H1 (cell line): ENCODE measurements around the gene GRIK4. TPM values are rescaled to one million over a fixed set of nuclear protein-coding genes. Genes with fewer than 3 reads are reported as not detected.

Experiments used
- CTCF ChIA-PET: fragments of 300-600 bp; sonication (Branson Sonifier 250); formaldehyde crosslinking; loops from one replicate; lab custom pipeline; 2021; ENCODE audit not compliant: partially characterized antibody; lab: Charles Lee
- POLR2A ChIA-PET: fragments of 300-600 bp; sonication (Branson Sonifier 250); formaldehyde crosslinking; loops from one replicate; lab custom pipeline; 2021; ENCODE audit warnings: inconsistent platforms; ENCODE audit not compliant: partially characterized antibody; lab: Charles Lee
- DNase-seq, 2 experiments: peaks; one replicate each; pipeline versions ENCODE4 v3.0.0 to v3.0.0-alpha.2; 2010 to 2022; ENCODE audit warnings: low spot score in 2 of 2, low read depth in 1 of 2, mixed read lengths in 1 of 2
- FAIRE-seq: peaks from 2 replicates; lab custom pipeline; 2011; peaks lifted over from hg19 to GRCh38; lab: Jason Lieb, UNC
- H2AFZ ChIP-seq: 2 replicates; pipeline ENCODE4 v1.8.1; 2012; ENCODE audit warnings: low read length, inconsistent platforms
- H2AK5ac ChIP-seq: 2 replicates; pipeline ENCODE4 v1.6.1; 2013; ENCODE audit warnings: low read depth, low read length
- H2BK120ac ChIP-seq: replicated peaks from 2 replicates; pipeline ENCODE3; 2013; ENCODE audit warnings: low read depth, low read length, inconsistent platforms
- H2BK12ac ChIP-seq: 2 replicates; pipeline ENCODE4 v1.6.1; 2013; ENCODE audit warnings: low read depth, low read length
- H2BK15ac ChIP-seq: 2 replicates; pipeline ENCODE4 v1.6.1; 2013; ENCODE audit warnings: low read length
- H2BK20ac ChIP-seq: 2 replicates; pipeline ENCODE4 v1.6.1; 2013; ENCODE audit warnings: low read length
- H2BK5ac ChIP-seq: 2 replicates; pipeline ENCODE4 v1.6.1; 2013; ENCODE audit warnings: low read depth, low read length
- H3K14ac ChIP-seq: 2 replicates; pipeline ENCODE4 v1.6.1; 2013; ENCODE audit warnings: inconsistent platforms; ENCODE audit not compliant: insufficient read length
- H3K18ac ChIP-seq: 2 replicates; pipeline ENCODE4 v1.6.1; 2013; ENCODE audit warnings: low read length; ENCODE audit errors: extremely low read depth
- H3K23ac ChIP-seq: 2 replicates; pipeline ENCODE4 v1.6.1; 2013; ENCODE audit warnings: inconsistent platforms; ENCODE audit not compliant: insufficient read length
- H3K23me2 ChIP-seq: 2 replicates; pipeline ENCODE4 v1.6.1; 2013; ENCODE audit warnings: low read depth, low read length
- H3K27ac ChIP-seq: 2 replicates; pipeline ENCODE4 v1.6.1; 2011; ENCODE audit warnings: low read depth, low read length, inconsistent platforms
- H3K27me3 ChIP-seq, 4 experiments: replicated peaks in 1 of 4; 1 replicate in 1 of 4; 2 replicates in 3 of 4; pipeline versions ENCODE4 v1.6.1 to v1.8.1; 2011 to 2013; ENCODE audit warnings: low read length in 3 of 4, mild to moderate bottlenecking in 3 of 4, inconsistent platforms in 2 of 4, mixed read lengths in 2 of 4, moderate library complexity in 1 of 4; ENCODE audit not compliant: control insufficient read depth in 3 of 4, insufficient read depth in 3 of 4; ENCODE audit errors: extremely low read depth in 1 of 4
- H3K36me3 ChIP-seq, 4 experiments: 2 replicates each; pipeline versions ENCODE4 v1.6.1 to v1.8.1; 2011 to 2013; ENCODE audit warnings: mild to moderate bottlenecking in 4 of 4, low read length in 3 of 4, moderate library complexity in 2 of 4, control low read depth in 1 of 4, inconsistent platforms in 1 of 4; ENCODE audit not compliant: insufficient read depth in 4 of 4, control insufficient read depth in 2 of 4
- H3K4ac ChIP-seq: replicated peaks from 2 replicates; pipeline ENCODE3; 2013; ENCODE audit warnings: low read length, low read depth, mixed read lengths, inconsistent platforms; ENCODE audit not compliant: insufficient read length
- H3K4me1 ChIP-seq, 4 experiments: replicated peaks in 1 of 4; 1 replicate in 1 of 4; 2 replicates in 3 of 4; pipeline versions ENCODE4 v1.6.1 to v1.8.1; 2011 to 2013; ENCODE audit warnings: low read length in 3 of 4, inconsistent platforms in 2 of 4, mixed read lengths in 1 of 4; ENCODE audit not compliant: insufficient read depth in 4 of 4, control insufficient read depth in 3 of 4
- H3K4me2 ChIP-seq, 2 experiments: 2 replicates each; pipeline versions ENCODE4 v1.6.1 to v1.8.1; 2011 to 2013; ENCODE audit warnings: low read depth in 2 of 2, low read length in 2 of 2, control low read depth in 1 of 2, inconsistent platforms in 1 of 2, mild to moderate bottlenecking in 1 of 2; ENCODE audit not compliant: insufficient read depth in 1 of 2
- H3K4me3 ChIP-seq, 4 experiments: fragments of 200-600, 300-600 bp in 1 of 4; sonication (generic), shearing (Covaris generic), sonication (Bioruptor Twin) in 1 of 4; 2 replicates each; pipeline versions ENCODE4 v1.5.1 to v1.8.1; 2011 to 2016; ENCODE audit warnings: low read length in 4 of 4, low read depth in 3 of 4, control low read depth in 2 of 4, inconsistent platforms in 2 of 4, mild to moderate bottlenecking in 2 of 4, mixed read lengths in 1 of 4, moderate library complexity in 1 of 4; ENCODE audit not compliant: insufficient read depth in 2 of 4; ENCODE audit errors: extremely low read depth in 1 of 4
- H3K56ac ChIP-seq: replicated peaks from 2 replicates; pipeline ENCODE3; 2013; ENCODE audit warnings: low read depth, mild to moderate bottlenecking, mixed read lengths, low read length, inconsistent platforms; ENCODE audit not compliant: insufficient read length
- H3K79me1 ChIP-seq: 2 replicates; pipeline ENCODE4 v1.6.1; 2013; ENCODE audit warnings: low read depth, low read length, control low read depth
- H3K79me2 ChIP-seq, 2 experiments: 2 replicates each; pipeline versions ENCODE4 v1.6.1 to v1.8.1; 2012 to 2013; ENCODE audit warnings: low read length in 2 of 2, mild to moderate bottlenecking in 2 of 2, inconsistent platforms in 1 of 2; ENCODE audit not compliant: insufficient read depth in 2 of 2, control insufficient read depth in 1 of 2
- H3K9ac ChIP-seq, 4 experiments: replicated peaks in 1 of 4; 1 replicate in 1 of 4; 2 replicates in 3 of 4; pipeline versions ENCODE4 v1.6.1 to v1.8.1; 2011 to 2013; ENCODE audit warnings: low read depth in 3 of 4, low read length in 3 of 4, control low read depth in 2 of 4, mild to moderate bottlenecking in 2 of 4, moderate library complexity in 2 of 4, inconsistent platforms in 1 of 4; ENCODE audit errors: extremely low read depth in 1 of 4
- H3K9me3 ChIP-seq, 2 experiments: 2 replicates each; pipeline versions ENCODE4 v1.6.1 to v1.8.1; 2012 to 2013; ENCODE audit warnings: mild to moderate bottlenecking in 2 of 2, moderate library complexity in 2 of 2, control low read depth in 1 of 2, inconsistent platforms in 1 of 2, low read depth in 1 of 2, low read length in 1 of 2, mixed read lengths in 1 of 2; ENCODE audit not compliant: insufficient read depth in 2 of 2
- H4K20me1 ChIP-seq, 2 experiments: replicated peaks in 1 of 2; 2 replicates each; pipeline versions ENCODE3 to v1.8.1; 2011 to 2013; ENCODE audit warnings: inconsistent platforms in 2 of 2, low read length in 2 of 2, mild to moderate bottlenecking in 1 of 2; ENCODE audit not compliant: insufficient read depth in 2 of 2, control insufficient read depth in 1 of 2
- H4K5ac ChIP-seq: 2 replicates; pipeline ENCODE4 v1.6.1; 2013; ENCODE audit warnings: low read length, low read depth, mixed read lengths, inconsistent platforms; ENCODE audit not compliant: insufficient read length
- H4K8ac ChIP-seq: 2 replicates; pipeline ENCODE4 v1.8.0; 2013; ENCODE audit warnings: mild to moderate bottlenecking, moderate library complexity, low read length, inconsistent platforms; ENCODE audit not compliant: insufficient read depth; ENCODE audit errors: extremely low read depth
- H4K91ac ChIP-seq: replicated peaks from 2 replicates; pipeline ENCODE3; 2013; ENCODE audit warnings: low read length, mixed read lengths, inconsistent platforms; ENCODE audit not compliant: insufficient read length
- ATF3 ChIP-seq: IDR thresholded peaks from 2 replicates; pipeline ENCODE4 v1.6.1; 2011; ENCODE audit warnings: low read depth, mild to moderate bottlenecking, low read length; ENCODE audit not compliant: insufficient read depth
- CHD1 ChIP-seq: IDR thresholded peaks from 2 replicates; pipeline ENCODE4 v1.6.1; 2012; ENCODE audit warnings: low read depth, low read length, improper control_type of control experiment
- CTCF ChIP-seq, 3 experiments: IDR thresholded peaks; 1 replicate in 2 of 3; 2 replicates in 1 of 3; pipeline versions ENCODE4 v1.5.1 to v1.6.1; 2011; ENCODE audit warnings: low read length in 3 of 3, mild to moderate bottlenecking in 3 of 3, inconsistent platforms in 2 of 3, low read depth in 1 of 3, moderate library complexity in 1 of 3; ENCODE audit not compliant: insufficient read depth in 1 of 3; ENCODE audit errors: control extremely low read depth in 1 of 3
- GABPA ChIP-seq: IDR thresholded peaks from 2 replicates; pipeline ENCODE4 v1.6.1; 2011; ENCODE audit warnings: mild to moderate bottlenecking, low read length, moderate library complexity, borderline replicate concordance; ENCODE audit not compliant: insufficient read depth
- JUN ChIP-seq: IDR thresholded peaks from 2 replicates; pipeline ENCODE4 v1.6.1; 2011; ENCODE audit warnings: low read depth, mild to moderate bottlenecking, improper control_type of control experiment, low read length
- NANOG ChIP-seq: IDR thresholded peaks from 2 replicates; pipeline ENCODE4 v1.6.1; 2011; ENCODE audit warnings: low read length, low read depth, mild to moderate bottlenecking, inconsistent platforms; ENCODE audit not compliant: insufficient read depth, poor library complexity, severe bottlenecking
- PHF8 ChIP-seq: fragments of 200-600 bp; sonication (generic); conservative IDR thresholded peaks from 2 replicates; pipeline ENCODE4 v1.7.1; 2012; ENCODE audit warnings: low read depth, mild to moderate bottlenecking, inconsistent platforms, low read length, moderate library complexity
- RFX5 ChIP-seq: IDR thresholded peaks from 2 replicates; pipeline ENCODE4 v1.6.1; 2011; ENCODE audit warnings: low read depth, low read length, improper control_type of control experiment, borderline replicate concordance
- SAP30 ChIP-seq: fragments of 300-600 bp; sonication (generic); IDR thresholded peaks from 2 replicates; pipeline ENCODE4 v1.7.1; 2012; ENCODE audit warnings: low read length, moderate library complexity, mild to moderate bottlenecking, inconsistent platforms; ENCODE audit not compliant: insufficient read depth, insufficient replicate concordance
- WGBS, 2 experiments: shearing (Covaris generic) in 1 of 2; methylation state at CpG; one replicate each; pipeline versions ENCODE4 v1.1.6 to v1.1.7; 2013 to 2015; ENCODE audit warnings: low lambda C conversion rate in 2 of 2, mixed read lengths in 2 of 2, inconsistent platforms in 1 of 2, low coverage in 1 of 2, missing lambda C conversion rate in 1 of 2; ENCODE audit not compliant: insufficient replicate concordance in 2 of 2, insufficient coverage in 1 of 2, insufficient read length in 1 of 2; ENCODE audit errors: extremely low coverage in 1 of 2, missing lambda C conversion rate in 1 of 2; 5-methylcytosine and 5-hydroxymethylcytosine counted together
- polyA plus RNA-seq, 7 experiments: library from polyadenylated mRNA; depleted of rRNA in 3 of 7; stranded (reverse) in 5 of 7; unstranded in 2 of 7; fragments of >200 nt in 5 of 7; fragments of 200-250 nt in 2 of 7; gene quantifications; 1 replicate in 5 of 7; 2 replicates in 1 of 7; 4 replicates in 1 of 7; pipeline versions ENCODE4 v1.2.1 to v1.2.3, GENCODE V29; 2011 to 2013; ENCODE audit warnings: missing spikeins in 2 of 7, mixed read lengths in 2 of 7
- total RNA-seq: library from RNA; stranded (reverse); fragmentation: NEBNext Ultra II Directional; extraction: Animal tissue kit (Norgen Biotek cat#: 25700); gene quantifications from 2 replicates; pipeline ENCODE4 v1.2.1, GENCODE V29; 2021

The GRIK4 gene
- total and polyA plus RNA-seq, 2 of the 8 experiments (the other 6 are each of a cell fraction or from before 2014, with no cell fraction given), result 1.2 to 2.9 TPM

- H3K56ac ChIP-seq, result no peak overlapping the region
- no peak overlapping the region for H3K18ac ChIP-seq
- FAIRE-seq, result no peak
- no peak overlapping the region for H3K4me3 ChIP-seq
- H3K36me3 ChIP-seq, result no peaks in the 10 kb centered on the region
- no peak overlapping the region for H3K23ac ChIP-seq
- H2BK20ac ChIP-seq, result no peak overlapping the region
- no peak overlapping the region for H3K14ac ChIP-seq
- no peak overlapping the region for H3K9ac ChIP-seq
- H3K4me1 ChIP-seq, result no peaks in the 10 kb centered on the region
- no peak overlapping the region for H2BK12ac ChIP-seq
- no peak overlapping the region for H3K27ac ChIP-seq
- H3K79me2 ChIP-seq, result no peaks in the 10 kb centered on the region
- WGBS, 2 experiments, result 79% methylated on average over 3 of the region's 3 CpGs; no CpG with 5 or more reads in 1 of the 2 experiments
- no peak overlapping the region for H3K4ac ChIP-seq
- H4K91ac ChIP-seq, result no peak overlapping the region
- H3K23me2 ChIP-seq, result no peaks in the 10 kb centered on the region
- H3K4me2 ChIP-seq, result no peak overlapping the region
- H2BK5ac ChIP-seq, result no peak overlapping the region
- ChIA-PET CTCF (interaction anchor here (1.5 to 2.2 kb wide), 3 partner anchors 43 to 107 kb away, joined by 4 to 7 read pairs (median 5); no protein-coding TSS in a partner anchor), POLR2A (no interaction called here)
- H2AFZ ChIP-seq, result no peak overlapping the region
- TF ChIP-seq RFX5 (no peak), CHD1 (no peak), JUN (no peak), ATF3 (no peak), GABPA (no peak), CTCF (IDR thresholded peaks at IDR 0.05; ENCODE audit: control extremely low read depth in 1 of 3, insufficient read depth in 1 of 3, low read depth in 1 of 3, low read length in 3 of 3) (no peak), NANOG (no peak), PHF8 (no peak), SAP30 (no peak)
- peaks cover 0 to 1% of the 10 kb centered on the region in 2 experiments for H4K20me1 ChIP-seq
- H4K8ac ChIP-seq, result no peak overlapping the region
- H3K9me3 ChIP-seq, result no peaks in the 10 kb centered on the region
- H2AK5ac ChIP-seq, result no peak overlapping the region
- H2BK120ac ChIP-seq, result no peak overlapping the region
- H4K5ac ChIP-seq, result no peak overlapping the region
- H2BK15ac ChIP-seq, result no peak overlapping the region
- no peak for DNase-seq
- no peaks in the 10 kb centered on the region for H3K27me3 ChIP-seq
- H3K79me1 ChIP-seq, result no peaks in the 10 kb centered on the region
Observed at GRCh38 chr11:120739780-120740179, 228.2 kb downstream of the GRIK4 start.
